Middle frontal gyrus (tissue), 1 donor: ENCODE results near the gene PIK3R3.
"Not testable (repeated sequence)": the region's sequence is repeated elsewhere in the genome, so short reads cannot be mapped to it uniquely, and the experiment has no call there.

ENCODE experiments used
- DNase-seq: peaks from one replicate; pipeline ENCODE4 v3.0.0-alpha.2; 2015; ENCODE audit warnings: low spot score; ENCODE audit errors: extremely low spot score

PIK3R3 gene

GRCh38 chr1:46113948-46114347 lies 18.5 kb downstream of the PIK3R3 start:
- no peak for DNase-seq

- DNase-seq, result no peak
These were observed 20.3 kb downstream of the PIK3R3 start for GRCh38 chr1:46112108-46112507.

DNA sequence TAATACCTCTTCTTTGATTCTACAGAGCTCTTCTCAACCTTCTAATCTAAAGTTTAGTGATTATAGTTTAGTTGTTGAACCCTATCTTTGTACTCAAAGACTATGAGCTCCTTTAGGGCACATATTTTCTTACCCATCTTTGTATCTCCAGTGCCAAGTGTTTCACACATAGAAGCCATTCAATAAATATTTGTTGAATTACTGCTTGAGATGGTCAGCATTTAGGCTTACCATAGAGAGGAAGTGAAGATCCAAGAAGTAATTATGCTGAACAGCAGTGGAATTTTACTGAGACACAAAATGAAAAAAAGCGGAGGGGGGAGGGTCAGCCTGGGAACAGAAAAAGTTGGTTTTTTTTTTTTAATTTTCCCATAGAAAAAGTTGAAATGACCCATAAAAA lies 21.9 kb downstream of the PIK3R3 start:
- no peak for DNase-seq

DNA sequence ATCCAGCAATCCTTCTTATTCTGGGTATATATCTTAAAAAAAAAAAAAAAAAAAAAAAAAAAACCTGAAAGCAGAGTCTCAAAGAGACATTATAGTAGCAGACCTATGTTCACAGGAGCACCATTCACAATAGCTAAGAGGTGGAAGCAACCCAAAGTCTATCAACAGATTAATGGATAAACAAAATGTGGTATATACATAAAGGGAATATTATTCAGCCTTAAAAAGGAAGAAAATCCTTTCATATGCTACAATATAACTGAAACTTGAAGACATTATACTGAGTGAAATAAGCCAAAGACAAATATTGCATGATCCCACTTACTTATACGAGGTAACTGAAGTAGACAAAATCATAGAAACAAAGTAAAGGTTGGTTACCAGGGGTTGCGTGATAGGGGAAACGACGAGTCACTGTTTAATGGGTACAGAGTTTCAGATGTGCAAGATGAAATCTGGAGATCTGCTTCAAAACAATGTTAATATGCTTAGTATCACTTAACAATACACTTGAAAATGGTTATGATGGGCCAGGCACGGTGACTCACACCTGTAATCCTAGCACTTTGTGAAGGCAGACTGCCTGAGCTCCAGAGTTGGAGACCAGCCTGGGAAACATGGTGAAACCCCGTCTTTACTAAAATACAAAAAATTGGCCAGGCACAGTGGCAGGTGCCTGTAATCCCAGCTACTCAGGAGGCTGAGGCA lies 29.5 kb downstream of the PIK3R3 start:
- DNase-seq, result no peak

DNA sequence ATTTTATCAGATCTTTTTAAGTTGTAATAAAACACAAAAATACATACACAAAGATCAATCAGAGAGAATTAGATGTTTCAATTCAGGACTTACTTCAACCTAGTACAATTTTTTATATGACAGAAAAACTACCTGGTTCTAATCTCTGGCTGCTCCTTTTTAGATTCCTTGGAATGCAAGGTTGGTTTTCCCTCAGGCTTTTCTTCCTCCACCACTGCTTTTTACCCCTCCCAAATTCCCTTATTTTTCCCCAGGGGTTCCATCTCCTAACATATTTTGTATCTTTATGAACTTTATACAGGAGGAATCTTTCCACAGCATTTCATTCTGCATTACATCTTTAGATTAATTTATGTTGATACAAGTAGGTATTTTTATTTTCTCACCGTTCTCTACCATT lies 33.2 kb downstream of the PIK3R3 start:
- DNase-seq, result no peak

DNA sequence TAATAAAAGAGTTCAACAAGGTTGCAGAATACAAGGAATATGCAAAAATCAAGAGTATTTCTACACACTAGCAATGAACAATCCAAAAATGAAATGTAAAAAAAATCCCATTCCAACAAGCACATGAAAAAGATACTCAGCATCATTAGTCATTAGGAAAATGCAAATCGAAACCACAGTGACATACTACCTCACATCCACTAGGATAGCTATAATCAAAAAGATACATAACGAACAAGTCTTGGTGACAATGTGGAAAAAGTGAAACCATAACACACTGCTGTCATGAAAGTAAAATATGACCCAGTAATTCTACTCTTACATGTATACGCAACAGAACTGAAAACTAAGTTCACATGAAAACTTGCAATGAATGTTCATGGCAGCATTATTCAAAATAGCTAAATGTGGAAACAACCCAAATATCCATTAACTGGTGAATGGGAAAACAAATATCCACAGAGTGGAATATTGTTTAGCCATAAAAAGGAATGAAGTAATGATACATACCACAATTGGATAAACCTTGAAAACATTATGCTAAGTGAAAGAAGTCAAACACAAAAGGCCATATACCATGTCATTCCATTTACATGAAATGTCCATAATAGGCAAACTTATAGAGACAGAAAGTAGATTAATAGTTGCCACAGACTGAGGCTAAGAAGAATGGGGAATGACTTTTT lies 34.3 kb downstream of the PIK3R3 start:
- no peak for DNase-seq

GRCh38 chr1:46097149-46097472 lies 35.3 kb downstream of the PIK3R3 start:
- no peak for DNase-seq

- no peak for DNase-seq
These were observed 35.9 kb downstream of the PIK3R3 start for GRCh38 chr1:46096269-46097148.

DNA sequence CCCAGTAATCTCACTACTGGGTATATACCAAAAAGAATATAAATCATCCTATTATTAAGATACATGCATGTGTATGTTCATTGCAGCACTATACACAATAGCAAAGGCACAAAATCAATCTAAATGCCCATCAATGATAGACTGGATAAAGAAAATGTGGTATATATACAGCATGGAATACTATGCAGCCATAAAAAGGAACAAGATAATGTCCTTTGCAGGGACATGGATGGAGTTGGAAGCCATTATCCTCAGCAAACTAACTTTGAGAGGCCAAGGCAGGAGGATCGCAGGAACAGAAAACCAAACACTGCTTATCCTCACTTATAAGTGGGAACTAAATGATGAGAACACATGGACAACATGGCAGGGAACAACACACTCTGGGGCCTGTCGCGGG lies 37.3 kb downstream of the PIK3R3 start:
- DNase-seq, result not testable (repeated sequence)

GRCh38 chr1:46094471-46095005 lies 37.9 kb downstream of the PIK3R3 start:
- DNase-seq, result no peak

- not testable (repeated sequence) for DNase-seq
These were observed 38.6 kb downstream of the PIK3R3 start for GRCh38 chr1:46093832-46094231.

- no peak for DNase-seq
These were observed 44.5 kb downstream of the PIK3R3 start for GRCh38 chr1:46087891-46088290.

DNA sequence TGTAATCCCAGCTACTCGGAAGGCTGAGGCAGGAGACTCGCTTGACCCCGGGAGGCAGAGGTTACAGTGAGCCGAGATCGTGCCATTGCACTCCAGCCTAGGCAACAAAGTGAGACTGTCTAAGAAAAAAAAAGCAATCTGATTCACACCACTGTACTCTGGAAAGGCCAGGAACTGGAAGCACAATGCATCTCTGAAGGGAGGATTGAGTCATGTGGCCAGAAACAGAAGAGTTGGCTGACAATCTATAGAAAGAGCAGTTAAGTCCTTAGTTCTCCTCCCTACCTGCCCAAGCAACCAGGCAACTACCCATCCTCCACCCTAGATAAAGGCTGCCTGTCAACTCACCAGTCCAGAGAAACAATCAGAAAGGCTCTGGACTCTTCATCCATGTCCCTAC lies 45.9 kb downstream of the PIK3R3 start:
- no peak for DNase-seq

DNA sequence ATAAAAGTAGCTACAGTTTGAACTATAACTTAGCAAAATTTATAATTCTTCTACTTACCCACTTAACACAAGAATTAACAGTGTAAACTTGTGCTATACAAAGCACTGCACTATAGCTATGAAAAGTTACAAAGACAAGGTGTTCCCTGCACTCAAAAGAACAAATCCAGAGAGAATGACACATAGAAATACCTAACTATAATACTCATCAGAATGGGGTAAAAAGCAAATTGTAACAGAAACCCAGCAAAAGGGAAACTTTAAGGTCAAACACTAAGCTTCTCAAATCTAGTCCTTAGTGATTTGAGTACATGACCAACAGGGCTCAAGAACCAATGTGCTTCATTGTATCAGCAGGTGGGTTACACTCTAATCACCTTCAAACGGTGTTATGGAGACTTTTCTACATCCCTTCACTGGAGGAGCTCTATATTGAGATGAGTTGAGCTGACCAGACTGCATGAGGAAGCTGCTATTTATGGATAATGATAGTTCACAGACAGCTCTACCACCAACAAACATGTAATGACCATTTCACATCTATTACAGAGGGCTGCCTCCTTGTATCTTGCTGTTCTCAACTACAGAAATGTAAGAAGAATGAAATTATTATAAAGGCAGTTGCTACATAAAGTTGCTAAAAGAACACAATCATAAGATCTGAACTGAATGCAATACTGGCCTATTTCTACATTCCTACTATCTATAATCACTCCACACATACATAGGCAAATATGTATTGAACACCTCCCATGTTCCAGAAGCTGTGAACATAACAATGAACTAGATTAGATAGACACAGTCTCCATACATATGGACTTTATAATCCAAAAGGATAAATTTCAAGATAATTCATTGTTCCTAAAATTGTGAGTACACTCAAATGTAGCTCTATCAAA lies 47.6 kb downstream of the PIK3R3 start:
- no peak for DNase-seq

- DNase-seq, result no peak
These were observed 48.9 kb downstream of the PIK3R3 start for GRCh38 chr1:46083579-46083978.

- DNase-seq, result no peak
These were observed 50.8 kb downstream of the PIK3R3 start for GRCh38 chr1:46081619-46082018.

DNA sequence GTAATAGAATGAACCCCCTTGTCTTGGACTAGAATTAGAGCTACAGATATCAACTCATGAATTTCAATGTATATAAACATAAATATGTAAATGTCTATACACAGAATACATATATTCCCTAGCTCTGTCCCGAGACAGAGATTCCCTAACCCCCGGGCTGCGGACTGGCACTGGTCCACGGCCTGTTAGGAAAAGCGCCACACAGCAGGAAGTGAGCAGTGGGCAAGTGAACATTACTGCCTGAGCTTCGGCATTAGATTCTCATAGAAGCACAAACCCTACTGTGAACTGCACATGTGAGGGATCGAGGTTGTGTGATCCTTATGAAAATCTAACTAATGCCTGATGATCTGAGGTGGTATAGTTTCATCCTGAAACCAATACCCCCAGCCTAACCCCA lies 51.2 kb downstream of the PIK3R3 start:
- no peak for DNase-seq

DNA sequence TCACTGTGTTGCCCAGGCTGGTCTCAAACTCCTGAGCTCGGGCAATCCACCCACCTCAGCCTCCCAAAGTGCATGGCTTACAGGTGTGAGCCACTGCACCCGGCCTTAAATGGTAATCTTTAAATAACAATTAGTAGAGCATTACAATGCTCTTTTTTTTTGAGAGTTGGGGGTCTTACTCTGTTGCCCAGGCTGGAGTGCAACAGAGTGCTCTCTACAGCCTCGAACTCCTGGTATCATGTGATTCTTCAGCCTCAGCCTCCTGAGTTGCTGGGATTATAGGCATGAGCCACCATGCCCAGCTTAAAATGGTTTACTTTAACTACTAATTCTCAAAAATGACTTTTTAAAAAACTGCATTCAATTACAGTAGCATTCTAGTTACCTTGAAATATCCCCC lies 52.2 kb downstream of the PIK3R3 start:
- no peak for DNase-seq

DNA sequence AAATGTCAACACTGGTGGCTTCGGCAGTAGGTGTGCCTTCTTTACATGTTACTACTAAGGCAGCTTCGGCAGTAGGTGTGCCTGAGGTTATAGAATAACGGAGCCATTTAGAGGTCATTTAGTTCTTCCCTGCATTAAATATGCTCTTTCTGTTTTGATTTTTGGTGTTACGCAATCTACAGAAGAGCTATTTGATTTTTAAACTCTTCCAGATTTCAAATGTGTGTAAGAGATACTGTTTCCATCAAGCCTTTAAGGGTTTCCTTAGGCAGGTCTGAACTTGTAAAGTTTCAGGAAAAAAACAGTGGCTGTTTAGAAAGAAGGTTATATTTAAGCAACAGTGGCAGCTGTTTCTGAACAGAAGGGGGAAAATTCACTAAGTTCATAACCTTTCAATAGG lies 54.8 kb downstream of the PIK3R3 start:
- no peak for DNase-seq

DNA sequence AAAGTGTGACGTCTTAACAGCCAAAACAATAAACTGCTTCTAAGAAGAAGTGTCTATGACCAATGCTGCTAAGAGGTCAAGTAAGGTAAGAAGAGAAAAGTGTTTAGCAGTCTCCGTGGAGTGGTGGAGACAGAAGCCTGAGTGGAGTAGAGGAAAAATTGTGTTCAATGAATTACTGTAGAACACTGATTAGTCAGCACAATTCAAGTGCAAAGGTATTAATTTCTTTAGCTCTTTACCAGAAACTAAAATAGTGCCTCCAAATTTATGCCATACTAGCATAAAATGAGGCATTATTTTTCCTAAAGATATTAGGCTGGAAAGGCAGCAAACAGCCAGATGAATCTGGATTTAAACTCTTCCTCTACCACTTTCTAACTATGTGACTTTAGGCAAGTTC lies 56.1 kb downstream of the PIK3R3 start:
- DNase-seq, result no peak

GRCh38 chr1:46072975-46073374 lies 59.5 kb downstream of the PIK3R3 start:
- DNase-seq, result no peak
